Osteoblast (primary cell): Measurements from ENCODE around the gene SPRY1. TPM values are rescaled to one million over a fixed set of nuclear protein-coding genes. Genes with fewer than 3 reads are reported as not detected.
A peak's percentile ranks its signal among the peaks of the same experiment; 100 is the strongest.

Experiments used
- DNase-seq: peaks from one replicate; pipeline ENCODE4 v3.0.0; 2011; ENCODE audit warnings: low spot score, mixed read lengths; ENCODE audit not compliant: insufficient read length; ENCODE audit errors: missing footprints
- H2AFZ ChIP-seq: 2 replicates; pipeline ENCODE4 v1.6.0; 2011; ENCODE audit warnings: mild to moderate bottlenecking, low read length
- H3K27ac ChIP-seq: 2 replicates; pipeline ENCODE4 v1.5.1; 2011; ENCODE audit warnings: mild to moderate bottlenecking, low read depth, low read length, moderate library complexity
- H3K27me3 ChIP-seq: 2 replicates; pipeline ENCODE4 v1.6.0; 2012; ENCODE audit warnings: mild to moderate bottlenecking, control low read depth, inconsistent platforms, low read length, moderate library complexity; ENCODE audit not compliant: insufficient read depth
- H3K36me3 ChIP-seq: 2 replicates; pipeline ENCODE4 v1.5.1; 2011; ENCODE audit warnings: mild to moderate bottlenecking, low read length, control low read depth, moderate library complexity; ENCODE audit not compliant: insufficient read depth
- H3K4me1 ChIP-seq: 2 replicates; pipeline ENCODE4 v1.5.1; 2011; ENCODE audit warnings: mild to moderate bottlenecking, low read length, control low read depth, moderate library complexity; ENCODE audit not compliant: insufficient read depth
- H3K4me2 ChIP-seq: 2 replicates; pipeline ENCODE4 v1.6.0; 2011; ENCODE audit warnings: mild to moderate bottlenecking, low read length; ENCODE audit not compliant: insufficient read depth
- H3K4me3 ChIP-seq: fragments of 200-600 bp; sonication (generic); 3 replicates; pipeline ENCODE4 v1.5.1; 2012; ENCODE audit warnings: mild to moderate bottlenecking, low read length, inconsistent platforms; ENCODE audit not compliant: insufficient read depth
- H3K79me2 ChIP-seq: 2 replicates; pipeline ENCODE4 v1.6.0; 2012; ENCODE audit warnings: mild to moderate bottlenecking, low read length, control low read depth, inconsistent platforms; ENCODE audit not compliant: insufficient read depth
- H3K9me3 ChIP-seq: 2 replicates; pipeline ENCODE4 v1.5.1; 2011; ENCODE audit warnings: low read depth, low read length, control low read depth
- H4K20me1 ChIP-seq: 2 replicates; pipeline ENCODE4 v1.6.0; 2012; ENCODE audit warnings: mild to moderate bottlenecking, low read length, control low read depth; ENCODE audit not compliant: insufficient read depth
- total RNA-seq: library from RNA; depleted of rRNA; stranded (reverse); fragments of >200 nt; gene quantifications from 2 replicates; pipeline ENCODE4 v1.2.3, GENCODE V29; 2012
- TF ChIP-seq, protein P1 (sequence below): IDR thresholded peaks from 2 replicates; pipeline ENCODE4 v1.5.1; 2011; ENCODE audit warnings: mild to moderate bottlenecking, low read depth, low read length, moderate library complexity; ENCODE audit errors: extremely low read depth

SPRY1 gene
- total RNA-seq, 1 donor: 5.1 TPM

DNA sequence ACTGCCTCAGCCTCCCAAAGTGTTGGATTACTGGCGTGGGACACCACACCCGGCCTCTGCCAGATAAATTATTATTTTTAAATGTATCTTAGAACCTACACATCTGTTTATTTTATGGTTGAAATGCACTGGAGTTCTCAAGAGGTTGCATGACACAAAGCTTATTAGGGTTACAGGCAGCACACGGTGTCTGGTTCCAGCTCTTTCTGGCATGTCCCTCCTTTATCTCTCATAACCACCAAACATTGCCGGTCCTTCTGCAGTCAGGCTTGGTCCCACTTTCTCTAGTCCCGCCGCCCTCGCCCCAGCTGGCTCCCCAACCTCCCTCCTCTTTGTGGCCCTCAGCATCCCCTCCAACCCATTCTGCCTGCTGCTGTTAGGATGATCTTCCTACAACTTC is 39.7 kb upstream of the SPRY1 start:
- Histone ChIP-seq H3K9me3 (no peaks in the 10 kb centered on the region), H3K27me3 (no peaks in the 10 kb centered on the region), H3K36me3 (no peaks in the 10 kb centered on the region), H3K4me2 (no peak overlapping the region), H4K20me1 (no peaks in the 10 kb centered on the region), H3K27ac (no peak overlapping the region), H3K79me2 (no peaks in the 10 kb centered on the region), H3K4me3 (no peak overlapping the region), H2AFZ (no peak overlapping the region), H3K4me1 (peaks cover 6% of the 10 kb centered on the region)
- no peak for DNase-seq
- TF ChIP-seq, protein P1, sequence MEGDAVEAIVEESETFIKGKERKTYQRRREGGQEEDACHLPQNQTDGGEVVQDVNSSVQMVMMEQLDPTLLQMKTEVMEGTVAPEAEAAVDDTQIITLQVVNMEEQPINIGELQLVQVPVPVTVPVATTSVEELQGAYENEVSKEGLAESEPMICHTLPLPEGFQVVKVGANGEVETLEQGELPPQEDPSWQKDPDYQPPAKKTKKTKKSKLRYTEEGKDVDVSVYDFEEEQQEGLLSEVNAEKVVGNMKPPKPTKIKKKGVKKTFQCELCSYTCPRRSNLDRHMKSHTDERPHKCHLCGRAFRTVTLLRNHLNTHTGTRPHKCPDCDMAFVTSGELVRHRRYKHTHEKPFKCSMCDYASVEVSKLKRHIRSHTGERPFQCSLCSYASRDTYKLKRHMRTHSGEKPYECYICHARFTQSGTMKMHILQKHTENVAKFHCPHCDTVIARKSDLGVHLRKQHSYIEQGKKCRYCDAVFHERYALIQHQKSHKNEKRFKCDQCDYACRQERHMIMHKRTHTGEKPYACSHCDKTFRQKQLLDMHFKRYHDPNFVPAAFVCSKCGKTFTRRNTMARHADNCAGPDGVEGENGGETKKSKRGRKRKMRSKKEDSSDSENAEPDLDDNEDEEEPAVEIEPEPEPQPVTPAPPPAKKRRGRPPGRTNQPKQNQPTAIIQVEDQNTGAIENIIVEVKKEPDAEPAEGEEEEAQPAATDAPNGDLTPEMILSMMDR: no peak

DNA sequence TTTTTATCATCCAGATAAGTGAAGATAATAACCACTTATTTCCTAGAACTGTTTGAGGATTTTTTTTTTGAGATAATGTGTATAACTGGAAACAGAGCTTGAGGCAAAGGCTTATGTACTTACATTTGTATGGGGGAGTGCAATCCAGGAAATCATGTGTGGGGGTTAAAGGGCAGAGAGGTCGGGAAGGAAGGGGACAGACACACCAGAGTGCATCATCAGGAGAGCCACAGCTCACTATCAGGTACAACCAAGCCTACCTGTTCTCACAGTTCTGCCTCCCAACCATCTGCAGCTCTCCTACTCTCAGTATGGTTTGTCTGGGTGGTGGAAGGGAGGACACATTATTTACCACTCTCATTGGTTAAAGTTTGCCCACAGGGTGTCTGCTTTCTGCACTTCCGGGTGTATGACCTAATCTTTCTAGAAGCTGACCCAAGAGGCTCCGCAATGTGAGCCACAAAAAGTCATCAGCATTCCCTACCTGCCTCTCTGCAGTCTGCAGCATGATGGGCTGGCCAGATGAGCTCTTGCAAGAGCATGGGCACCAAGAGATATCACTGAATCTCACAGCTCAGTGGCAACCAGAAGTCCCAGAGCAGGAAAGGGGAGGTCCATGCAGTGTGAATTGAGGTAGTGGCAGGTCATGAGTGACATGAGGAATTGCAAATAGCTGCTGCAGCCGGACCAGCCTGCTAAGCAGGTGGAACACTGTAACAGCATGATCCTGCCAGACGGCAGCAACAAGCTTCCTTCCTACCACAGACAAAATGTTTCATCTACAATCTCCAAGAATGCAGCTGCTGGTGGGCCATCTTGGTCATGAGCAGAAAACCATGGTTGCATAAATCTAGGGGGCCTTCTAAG is 36.9 kb upstream of the SPRY1 start:
- H3K27me3 ChIP-seq: no peaks in the 10 kb centered on the region
- no peak overlapping the region for H3K4me2 ChIP-seq
- H3K36me3 ChIP-seq: no peaks in the 10 kb centered on the region
- H3K4me1 ChIP-seq: peaks cover 6% of the 10 kb centered on the region
- TF ChIP-seq, protein P1: no peak
- no peak overlapping the region for H3K4me3 ChIP-seq
- no peaks in the 10 kb centered on the region for H3K79me2 ChIP-seq
- no peak for DNase-seq
- H3K27ac ChIP-seq: no peak overlapping the region
- no peaks in the 10 kb centered on the region for H4K20me1 ChIP-seq
- no peak overlapping the region for H2AFZ ChIP-seq
- H3K9me3 ChIP-seq: no peaks in the 10 kb centered on the region

DNA sequence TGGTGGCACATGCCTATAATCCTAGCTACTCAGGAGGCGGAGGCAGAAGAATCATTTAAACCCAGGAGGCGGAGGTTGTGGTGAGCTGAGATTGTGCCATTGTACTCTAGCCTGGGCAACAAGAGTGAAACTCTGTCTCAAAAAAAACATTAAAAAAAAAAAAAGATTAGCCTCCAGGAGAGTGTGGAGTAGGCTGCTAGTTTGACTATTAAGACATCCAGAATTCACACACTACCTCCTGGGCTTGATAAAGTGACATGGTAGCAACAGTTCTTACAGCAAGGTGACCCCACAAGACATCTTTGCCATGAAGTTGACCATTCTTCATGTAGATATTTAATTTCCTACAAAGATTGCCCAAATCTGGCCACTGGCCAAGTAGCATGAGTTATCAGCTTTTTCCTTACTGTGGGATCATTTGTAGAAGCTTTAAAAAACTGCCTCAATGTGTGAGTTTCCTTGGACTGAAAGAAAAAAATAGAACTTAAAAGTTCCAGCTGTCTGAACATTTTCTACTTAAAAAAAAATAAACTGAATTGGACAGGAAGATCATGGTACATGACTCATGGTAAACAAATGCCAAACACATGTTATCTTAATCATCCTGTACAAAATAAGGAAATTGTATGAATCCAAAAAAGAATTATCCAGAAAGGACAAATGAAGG is 35.3 kb upstream of the SPRY1 start:
- Histone ChIP-seq H2AFZ (no peak overlapping the region), H4K20me1 (no peaks in the 10 kb centered on the region), H3K9me3 (no peaks in the 10 kb centered on the region), H3K27ac (peak overlapping the region; percentile 34), H3K4me3 (no peak overlapping the region), H3K27me3 (no peaks in the 10 kb centered on the region), H3K4me2 (no peak overlapping the region), H3K36me3 (no peaks in the 10 kb centered on the region), H3K4me1 (peaks cover 6% of the 10 kb centered on the region), H3K79me2 (no peaks in the 10 kb centered on the region)
- TF ChIP-seq, protein P1: no peak
- DNase-seq: no peak

DNA sequence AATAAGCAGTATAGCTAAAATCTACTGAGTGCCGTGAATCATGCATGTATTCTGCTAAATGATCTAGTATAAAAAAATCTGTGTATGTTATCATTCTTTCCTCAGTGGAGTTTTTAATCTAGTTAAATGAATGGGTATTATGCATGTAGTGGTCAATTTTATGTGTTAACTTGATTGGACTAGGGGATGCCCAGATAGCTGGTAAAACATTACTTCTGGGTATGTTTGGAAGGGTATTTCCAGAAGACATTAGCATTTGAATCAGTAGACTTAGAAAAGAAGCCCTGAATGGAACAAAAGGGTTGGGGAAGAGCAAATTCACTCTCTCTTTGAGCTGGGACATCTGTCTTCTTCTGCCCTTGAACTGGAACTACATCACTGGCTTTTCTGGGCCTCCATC is 34.5 kb upstream of the SPRY1 start:
- no peaks in the 10 kb centered on the region for H3K9me3 ChIP-seq
- no peak overlapping the region for H2AFZ ChIP-seq
- H3K4me2 ChIP-seq: no peak overlapping the region
- no peaks in the 10 kb centered on the region for H4K20me1 ChIP-seq
- no peak overlapping the region for H3K27ac ChIP-seq
- H3K27me3 ChIP-seq: no peaks in the 10 kb centered on the region
- H3K4me1 ChIP-seq: peaks cover 6% of the 10 kb centered on the region
- H3K79me2 ChIP-seq: no peaks in the 10 kb centered on the region
- no peak overlapping the region for H3K4me3 ChIP-seq
- H3K36me3 ChIP-seq: no peaks in the 10 kb centered on the region
- no peak for DNase-seq
- TF ChIP-seq, protein P1: no peak
